ENCODE results near the gene NOTCH2. TPM values are rescaled to one million over a fixed set of nuclear protein-coding genes. Genes with fewer than 3 reads are reported as not detected.

Gene NOTCH2
- total RNA-seq, 1 donor, result 200 TPM

- TF ChIP-seq CTCF (IDR thresholded peaks at IDR 0.05; ENCODE audit: insufficient read depth, low read depth, low read length), result no peak
- no peak for DNase-seq (ENCODE audit: low read depth)
- H3K4me3 ChIP-seq (ENCODE audit: low read depth, low read length), result no peak overlapping the region
Observed at GRCh38 chr1:119959268-119960220, 109.9 kb downstream of the NOTCH2 start.

GRCh38 chr1:119958223-119958622 is 111.2 kb downstream of the NOTCH2 start:
- DNase-seq (ENCODE audit: low read depth), result no peak
- no peak for TF ChIP-seq CTCF (IDR thresholded peaks at IDR 0.05; ENCODE audit: insufficient read depth, low read depth, low read length)
- H3K4me3 ChIP-seq (ENCODE audit: low read depth, low read length), result no peak overlapping the region

- no peak for DNase-seq (ENCODE audit: low read depth)
- no peak overlapping the region for H3K4me3 ChIP-seq (ENCODE audit: low read depth, low read length)
- no peak for TF ChIP-seq CTCF (IDR thresholded peaks at IDR 0.05; ENCODE audit: insufficient read depth, low read depth, low read length)
Observed at GRCh38 chr1:119956306-119956705, 113.2 kb downstream of the NOTCH2 start.

- DNase-seq (ENCODE audit: low read depth), result no peak
- H3K4me3 ChIP-seq (ENCODE audit: low read depth, low read length), result no peak overlapping the region
- no peak for TF ChIP-seq CTCF (IDR thresholded peaks at IDR 0.05; ENCODE audit: insufficient read depth, low read depth, low read length)
Observed at GRCh38 chr1:119954476-119955422, 114.7 kb downstream of the NOTCH2 start.

- H3K4me3 ChIP-seq (ENCODE audit: low read depth, low read length), result no peak overlapping the region
- no peak for DNase-seq (ENCODE audit: low read depth)
- no peak for TF ChIP-seq CTCF (IDR thresholded peaks at IDR 0.05; ENCODE audit: insufficient read depth, low read depth, low read length)
Observed at GRCh38 chr1:119953266-119953998, 116.0 kb downstream of the NOTCH2 start.

- TF ChIP-seq CTCF (IDR thresholded peaks at IDR 0.05; ENCODE audit: insufficient read depth, low read depth, low read length), result no peak
- DNase-seq (ENCODE audit: low read depth), result no peak
- no peak overlapping the region for H3K4me3 ChIP-seq (ENCODE audit: low read depth, low read length)
Observed at GRCh38 chr1:119952496-119952895, 117.0 kb downstream of the NOTCH2 start.

Measured in fibroblast of villous mesenchyme (primary cell).